LHCN-M2 (cell line): Measurements from ENCODE around the gene CALCOCO1. TPM values are rescaled to one million over a fixed set of nuclear protein-coding genes. Genes with fewer than 3 reads are reported as not detected.
"Not testable (repeated sequence)": the region's sequence is repeated elsewhere in the genome, so short reads cannot be mapped to it uniquely, and the experiment has no call there.

Source experiments
- DNase-seq: peaks from one replicate; pipeline ENCODE4 v3.0.0-alpha.2; 2012; ENCODE audit warnings: low read depth
- total RNA-seq: library from RNA; depleted of rRNA; stranded (reverse); fragments of >200 nt; gene quantifications from 2 replicates; pipeline ENCODE4 v1.2.3, GENCODE V29; 2014

CALCOCO1 gene
- total RNA-seq, 1 experiment from 2014 or later = 69.4 TPM

DNA sequence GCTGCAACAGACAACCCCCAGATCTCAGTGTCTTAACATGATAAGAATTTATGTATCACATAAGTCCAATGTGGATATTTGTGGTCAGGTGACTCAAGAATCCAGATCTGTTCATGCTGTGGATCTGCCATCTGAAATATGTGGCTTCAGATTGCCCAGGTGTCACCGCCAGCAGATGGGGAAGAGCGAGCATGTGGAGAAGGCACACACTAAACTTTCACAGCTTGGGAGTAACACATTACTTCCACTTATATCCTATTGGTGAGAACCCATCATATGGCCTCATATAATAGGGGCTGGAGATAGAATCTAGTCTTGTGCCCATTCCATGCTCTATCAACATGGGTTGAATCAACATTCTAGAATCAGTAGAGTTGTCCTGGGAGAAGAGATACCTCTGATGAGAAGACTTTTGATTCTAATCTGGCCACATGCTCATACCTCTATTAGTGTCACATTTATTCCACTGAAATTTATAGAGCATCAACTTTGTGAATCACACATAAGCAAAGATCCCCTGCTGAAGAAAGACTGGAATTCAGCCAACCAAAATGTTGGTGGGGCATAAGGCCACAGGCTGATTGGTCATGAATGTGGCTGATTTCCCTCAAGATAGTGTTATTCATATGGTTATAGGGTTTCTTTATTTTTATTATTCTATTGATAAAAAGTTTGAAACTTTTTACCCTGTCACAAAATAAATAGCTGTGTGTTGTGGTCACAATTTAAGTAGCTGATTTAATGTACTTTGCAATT, 6.0 kb upstream of the CALCOCO1 start:
- DNase-seq = peak; percentile 65

- DNase-seq = peak; percentile 31
Measured at GRCh38 chr12:53729644-53730043, 2.4 kb upstream of the CALCOCO1 start.

GRCh38 chr12:53728206-53728605, 954 bp upstream of the CALCOCO1 start:
- no peak for DNase-seq

- DNase-seq = peak; percentile 38
Measured at GRCh38 chr12:53726946-53727309, 324 bp downstream of the CALCOCO1 start.

DNA sequence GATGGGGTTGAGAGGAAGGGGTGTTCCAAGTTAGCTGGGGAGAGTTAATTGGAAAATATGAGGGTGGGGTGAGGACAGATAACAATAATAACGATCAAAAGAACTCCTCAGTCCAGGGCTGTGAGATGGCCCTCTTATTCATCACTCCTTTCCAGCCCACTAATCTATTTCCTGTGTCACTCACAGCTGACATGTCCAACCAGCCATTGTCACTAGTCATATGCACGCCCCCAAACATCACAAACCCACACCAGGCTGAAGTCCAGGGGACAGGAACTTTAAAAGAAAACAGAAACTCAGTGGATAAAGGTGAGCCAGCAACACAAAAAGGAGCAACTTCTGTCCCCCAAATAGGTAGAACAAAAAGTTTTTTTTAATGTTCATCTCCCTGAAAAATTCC, 911 bp downstream of the CALCOCO1 start:
- no peak for DNase-seq

DNA sequence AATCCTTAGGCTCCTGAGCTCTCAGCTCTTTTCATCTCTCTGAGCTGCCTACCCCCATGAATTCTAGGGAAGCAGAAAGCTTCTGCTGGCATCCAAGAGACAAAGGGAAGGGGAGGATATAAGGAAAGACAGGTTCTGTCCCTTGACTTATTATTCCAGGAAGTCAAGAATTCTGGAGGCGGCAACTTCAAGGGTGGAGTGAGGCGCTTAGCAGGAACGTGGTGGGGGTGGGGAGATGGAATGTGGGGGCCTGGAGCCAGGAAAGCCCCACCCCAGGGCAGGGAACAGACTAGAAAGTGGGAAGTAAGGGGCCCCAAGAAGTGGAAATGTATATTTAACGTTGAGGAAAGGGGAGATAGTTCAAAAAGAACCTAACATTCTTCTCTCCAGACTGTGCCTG, 1.4 kb downstream of the CALCOCO1 start:
- DNase-seq = no peak

- no peak for DNase-seq
Measured at GRCh38 chr12:53722450-53723041, 4.7 kb downstream of the CALCOCO1 start.

- no peak for DNase-seq
Measured at GRCh38 chr12:53720946-53721345, 6.3 kb downstream of the CALCOCO1 start.

- DNase-seq = no peak
Measured at GRCh38 chr12:53719649-53720048, 7.6 kb downstream of the CALCOCO1 start.

DNA sequence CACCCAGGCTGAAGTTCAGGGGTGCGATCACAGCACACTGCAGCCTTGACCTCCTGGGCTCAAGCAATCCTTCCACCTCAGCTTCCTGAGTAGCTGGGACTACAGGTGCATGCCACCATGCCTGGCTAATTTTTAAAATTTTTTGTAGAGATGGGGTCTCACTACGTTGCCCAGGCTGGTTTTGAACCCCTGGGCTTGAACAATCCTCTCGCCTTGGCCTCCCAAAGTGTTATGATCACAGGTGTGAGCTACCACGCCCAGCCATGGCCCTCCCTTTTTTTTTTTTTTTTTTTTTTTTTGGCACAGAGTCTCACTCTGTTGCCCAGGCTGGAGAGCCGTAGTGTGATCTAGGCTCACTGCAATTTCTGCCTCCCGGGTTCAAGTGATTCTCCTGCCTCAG, 8.7 kb downstream of the CALCOCO1 start:
- DNase-seq = not testable (repeated sequence)

GRCh38 chr12:53717319-53717718, 9.9 kb downstream of the CALCOCO1 start:
- no peak for DNase-seq

- DNase-seq = no peak
Measured at GRCh38 chr12:53714004-53714403, 13.2 kb downstream of the CALCOCO1 start.

- no peak for DNase-seq
Measured at GRCh38 chr12:53713516-53713915, 13.7 kb downstream of the CALCOCO1 start.

- DNase-seq = no peak
Measured at GRCh38 chr12:53712059-53712643, 15.1 kb downstream of the CALCOCO1 start.

GRCh38 chr12:53710091-53710490, 17.2 kb downstream of the CALCOCO1 start:
- no peak for DNase-seq

- no peak for DNase-seq
Measured at GRCh38 chr12:53709671-53710070, 17.6 kb downstream of the CALCOCO1 start.

DNA sequence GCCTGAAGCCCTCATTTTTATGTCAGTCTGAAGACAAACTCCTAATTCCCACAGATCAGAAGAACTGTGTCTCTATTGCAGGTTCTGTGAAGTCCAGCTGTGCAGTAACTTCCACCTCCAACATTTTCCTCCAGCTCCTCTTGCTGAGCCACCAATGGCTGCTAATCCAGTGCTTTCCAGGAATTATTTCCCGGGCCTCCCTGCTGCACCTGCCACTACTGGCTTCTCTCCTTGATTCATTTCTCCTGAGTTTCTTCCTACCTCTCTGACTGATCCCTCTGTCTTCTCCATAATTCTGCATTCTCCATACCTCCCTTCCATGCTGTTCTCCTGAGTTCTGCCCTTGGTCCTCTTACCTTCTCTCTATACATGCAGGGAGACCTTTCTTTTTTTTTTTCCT, 21.2 kb downstream of the CALCOCO1 start:
- DNase-seq = no peak

GRCh38 chr12:53703756-53704155, 23.5 kb downstream of the CALCOCO1 start:
- peak; percentile 21 for DNase-seq

- peak; percentile 64 for DNase-seq
Measured at GRCh38 chr12:53701518-53702264, 25.6 kb downstream of the CALCOCO1 start.

DNA sequence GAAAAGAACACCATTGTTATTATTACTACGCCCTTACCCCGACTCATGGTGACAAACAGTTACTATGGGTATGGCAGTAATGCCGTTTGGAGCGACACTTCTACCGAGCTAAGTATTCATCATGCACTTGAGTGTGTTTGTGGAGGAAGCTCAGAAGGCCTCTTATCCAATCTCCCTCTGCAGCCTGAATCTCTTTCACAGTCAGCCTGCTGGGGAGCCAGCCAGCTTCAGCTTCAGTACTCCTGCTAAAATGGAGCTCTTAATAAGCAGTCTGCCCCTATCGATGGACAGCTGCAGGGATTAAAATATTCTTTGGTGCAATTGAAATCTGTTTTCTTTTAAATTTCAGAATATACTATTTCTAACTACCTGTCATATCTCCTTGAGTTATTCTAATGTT, 26.7 kb downstream of the CALCOCO1 start:
- peak; percentile 24 for DNase-seq

DNA sequence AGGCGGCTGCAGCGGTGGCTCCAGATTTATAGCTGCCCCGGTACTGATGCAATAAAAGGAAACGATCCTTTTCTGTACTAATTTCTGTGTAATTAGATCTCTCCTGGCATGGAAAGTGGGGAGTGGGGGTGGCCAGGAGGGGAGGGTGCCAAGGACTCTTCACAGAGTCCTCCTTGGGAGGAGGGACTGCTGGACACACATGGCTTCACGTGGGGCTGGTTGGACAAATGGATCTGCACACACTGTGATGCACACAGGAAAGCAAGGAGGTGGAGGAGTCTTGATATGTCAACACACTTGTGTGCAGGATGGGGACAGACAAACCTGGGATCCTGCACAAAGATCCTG, 27.6 kb downstream of the CALCOCO1 start:
- no peak for DNase-seq

DNA sequence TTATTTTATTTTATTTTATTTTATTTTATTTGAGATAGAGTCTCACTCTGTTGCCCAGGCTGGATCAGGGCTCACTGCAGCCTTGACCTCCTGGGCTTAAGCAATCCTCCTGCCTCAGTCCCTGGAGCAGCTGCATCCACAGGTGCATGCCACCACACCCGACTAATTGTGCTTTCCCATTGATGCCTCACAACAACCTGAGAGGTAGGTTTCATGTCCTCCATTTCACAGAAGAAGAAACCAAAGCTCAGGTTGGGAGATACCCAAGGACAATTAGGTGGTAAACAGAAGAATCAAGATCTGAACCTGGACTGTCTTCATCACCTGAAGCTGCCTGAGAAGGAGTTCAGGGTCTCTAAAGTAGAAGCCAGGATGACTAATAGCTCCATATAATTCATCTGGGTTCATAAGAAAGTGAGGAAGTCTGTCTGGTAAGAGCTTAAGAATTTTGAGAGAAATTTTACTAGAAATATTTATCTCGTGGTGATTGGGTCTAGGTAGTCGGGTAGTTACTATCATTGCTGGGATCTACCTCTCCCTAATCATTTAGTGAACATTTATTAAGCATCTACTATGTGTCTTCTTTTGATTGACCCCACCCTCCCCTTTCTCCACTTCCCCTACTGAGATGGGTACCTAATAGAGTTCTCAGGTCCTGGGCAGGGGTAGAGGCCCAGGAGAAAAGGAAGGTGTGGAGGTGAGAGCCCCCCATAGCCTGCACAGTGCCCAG, 28.1 kb downstream of the CALCOCO1 start:
- no peak for DNase-seq
